ENCODE measurements around the gene CSNK1A1L.

GRCh38 chr13:37107868-37108267 lies 2.4 kb upstream of the CSNK1A1L start:
- TF ChIP-seq ZFX (IDR thresholded peaks at IDR 0.05; ENCODE audit: borderline replicate concordance) (no peak), CTCF (IDR thresholded peaks at IDR 0.05) (no peak)
